Dermis microvascular lymphatic vessel endothelial cell (primary cell): Measurements from ENCODE around the gene SPIB. TPM values are rescaled to one million over a fixed set of nuclear protein-coding genes. Genes with fewer than 3 reads are reported as not detected.

Experiments
- DNase-seq, 2 donors: peaks; one replicate each; pipeline versions ENCODE4 v3.0.0 to v3.0.0-alpha.2; 2010; ENCODE audit warnings: low read depth in 2 of 2
- total RNA-seq: library from RNA; depleted of rRNA; stranded (reverse); fragments of >200 nt; gene quantifications from 2 replicates; pipeline ENCODE4 v1.2.1, GENCODE V29; 2014

SPIB gene
- total RNA-seq, 1 donor from 2014 or later = not detected

- DNase-seq = no peak
Measured at GRCh38 chr19:50419022-50419579, 363 bp downstream of the SPIB start.

GRCh38 chr19:50419580-50420035 is 870 bp downstream of the SPIB start:
- no peak for DNase-seq

GRCh38 chr19:50420127-50420526 is 1.4 kb downstream of the SPIB start:
- no peak for DNase-seq

GRCh38 chr19:50420808-50421207 is 2.1 kb downstream of the SPIB start:
- no peak for DNase-seq

GRCh38 chr19:50422397-50423278 is 3.9 kb downstream of the SPIB start:
- no peak for DNase-seq

GRCh38 chr19:50423279-50424113 is 4.8 kb downstream of the SPIB start:
- DNase-seq = no peak

- DNase-seq = no peak
Measured at GRCh38 chr19:50425581-50425980, 6.8 kb downstream of the SPIB start.

- no peak for DNase-seq
Measured at GRCh38 chr19:50427318-50427925, 8.7 kb downstream of the SPIB start.

- peak in 1 of 2 donors; percentile 43 for DNase-seq
Measured at GRCh38 chr19:50427997-50428425, 9.3 kb downstream of the SPIB start.

GRCh38 chr19:50428772-50429463 is 10.2 kb downstream of the SPIB start:
- DNase-seq = no peak

GRCh38 chr19:50430888-50431342 is 12.2 kb downstream of the SPIB start:
- DNase-seq = no peak

GRCh38 chr19:50431343-50432220 is 12.8 kb downstream of the SPIB start:
- DNase-seq = peak; percentile 60 to 73

- DNase-seq = no peak
Measured at GRCh38 chr19:50432221-50433028, 13.7 kb downstream of the SPIB start, which contains the start of gene MYBPC2. MYBPC2 (plus strand) TSS chr19:50432892; CDS start chr19:50432954, 62 bp downstream.

- no peak for DNase-seq
Measured at GRCh38 chr19:50433201-50434180, 14.8 kb downstream of the SPIB start.

GRCh38 chr19:50434525-50434924 is 15.8 kb downstream of the SPIB start:
- DNase-seq = no peak

GRCh38 chr19:50435221-50435620 is 16.5 kb downstream of the SPIB start:
- no peak for DNase-seq

- no peak for DNase-seq
Measured at GRCh38 chr19:50435627-50436026, 16.9 kb downstream of the SPIB start.
